Measurements from ENCODE around the gene HYKK.
A peak's percentile ranks its signal among the peaks of the same experiment; 100 is the strongest.

Gene HYKK

DNA sequence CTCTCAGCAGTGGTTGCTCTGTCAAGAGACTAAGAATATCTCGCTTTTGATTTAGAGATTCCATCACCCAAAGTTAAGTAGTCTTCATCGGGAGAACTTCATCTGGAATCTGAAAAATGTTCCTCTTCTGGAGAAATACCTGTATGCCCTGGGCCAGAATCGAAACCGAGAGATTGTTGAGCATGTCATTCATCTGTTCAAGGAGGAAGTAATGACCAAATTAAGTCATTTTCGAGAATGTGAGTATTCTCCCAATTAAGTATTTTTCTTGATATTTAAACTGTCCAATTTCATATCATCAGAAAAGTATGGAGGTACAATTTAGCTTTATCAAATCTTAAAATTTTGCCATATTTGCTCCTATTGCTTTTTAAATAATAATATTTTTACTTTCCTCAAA is 19.9 kb downstream of the HYKK start:
- TF ChIP-seq, protein P1, sequence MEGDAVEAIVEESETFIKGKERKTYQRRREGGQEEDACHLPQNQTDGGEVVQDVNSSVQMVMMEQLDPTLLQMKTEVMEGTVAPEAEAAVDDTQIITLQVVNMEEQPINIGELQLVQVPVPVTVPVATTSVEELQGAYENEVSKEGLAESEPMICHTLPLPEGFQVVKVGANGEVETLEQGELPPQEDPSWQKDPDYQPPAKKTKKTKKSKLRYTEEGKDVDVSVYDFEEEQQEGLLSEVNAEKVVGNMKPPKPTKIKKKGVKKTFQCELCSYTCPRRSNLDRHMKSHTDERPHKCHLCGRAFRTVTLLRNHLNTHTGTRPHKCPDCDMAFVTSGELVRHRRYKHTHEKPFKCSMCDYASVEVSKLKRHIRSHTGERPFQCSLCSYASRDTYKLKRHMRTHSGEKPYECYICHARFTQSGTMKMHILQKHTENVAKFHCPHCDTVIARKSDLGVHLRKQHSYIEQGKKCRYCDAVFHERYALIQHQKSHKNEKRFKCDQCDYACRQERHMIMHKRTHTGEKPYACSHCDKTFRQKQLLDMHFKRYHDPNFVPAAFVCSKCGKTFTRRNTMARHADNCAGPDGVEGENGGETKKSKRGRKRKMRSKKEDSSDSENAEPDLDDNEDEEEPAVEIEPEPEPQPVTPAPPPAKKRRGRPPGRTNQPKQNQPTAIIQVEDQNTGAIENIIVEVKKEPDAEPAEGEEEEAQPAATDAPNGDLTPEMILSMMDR (IDR thresholded peaks at IDR 0.05; ENCODE audit: low read depth, low read length, poor library complexity, severe bottlenecking) = no peak
- TF ChIP-seq EZH2phosphoT487 (IDR thresholded peaks at IDR 0.05; ENCODE audit: borderline replicate concordance, low read length) = no peak
- peak overlapping the region; percentile 21; the same call in 1 of the 2 replicates for H3K4me3 ChIP-seq (ENCODE audit: low read length)
- no peaks in the 10 kb centered on the region for H3K36me3 ChIP-seq (ENCODE audit: control insufficient read depth, low read length)
- H4K20me1 ChIP-seq (ENCODE audit: control insufficient read depth, insufficient read depth, low read depth, low read length) = no peaks in the 10 kb centered on the region
- H3K4me2 ChIP-seq (ENCODE audit: low read length) = peak overlapping the region; percentile 40
- no peaks in the 10 kb centered on the region for H3F3A ChIP-seq (ENCODE audit: control insufficient read depth, insufficient read depth)
- H3K9me3 ChIP-seq (ENCODE audit: control insufficient read depth, insufficient read depth, low read length) = no peaks in the 10 kb centered on the region
- no peaks in the 10 kb centered on the region for H3K9me2 ChIP-seq (replicated peaks; ENCODE audit: control insufficient read depth, low read length)
- no peaks in the 10 kb centered on the region for H3K27me3 ChIP-seq (ENCODE audit: control insufficient read depth, low read length)
- no peaks in the 10 kb centered on the region for H3K79me2 ChIP-seq (ENCODE audit: control insufficient read depth, low read length)
- H3K27ac ChIP-seq (ENCODE audit: low read depth, low read length) = no peak overlapping the region
- H3K4me1 ChIP-seq (ENCODE audit: control insufficient read depth, low read length) = no peaks in the 10 kb centered on the region; the same call in 1 of the 2 replicates

DNA sequence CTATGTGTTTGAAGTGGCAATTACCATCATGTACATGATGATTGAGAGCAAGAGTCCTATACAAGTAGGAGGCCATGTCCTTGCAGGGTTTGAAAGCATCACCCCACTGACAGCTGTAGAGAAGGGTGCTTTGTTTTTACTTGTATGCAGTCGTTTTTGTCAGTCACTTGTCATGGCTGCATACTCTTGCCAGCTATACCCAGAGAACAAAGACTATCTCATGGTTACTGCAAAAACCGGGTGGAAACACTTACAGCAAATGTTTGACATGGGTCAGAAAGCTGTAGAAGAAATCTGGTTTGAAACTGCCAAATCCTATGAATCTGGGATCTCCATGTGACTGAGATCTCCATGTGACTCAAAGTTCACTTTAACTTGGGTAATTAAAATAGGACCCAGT is 26.0 kb downstream of the HYKK start:
- Histone ChIP-seq H3K36me3 (ENCODE audit: control insufficient read depth, low read length) (no peaks in the 10 kb centered on the region), H3K27me3 (ENCODE audit: control insufficient read depth, low read length) (no peaks in the 10 kb centered on the region), H3F3A (ENCODE audit: control insufficient read depth, insufficient read depth) (no peaks in the 10 kb centered on the region), H4K20me1 (ENCODE audit: control insufficient read depth, insufficient read depth, low read depth, low read length) (no peaks in the 10 kb centered on the region), H3K9me2 (replicated peaks; ENCODE audit: control insufficient read depth, low read length) (no peaks in the 10 kb centered on the region), H3K9me3 (ENCODE audit: control insufficient read depth, insufficient read depth, low read length) (no peaks in the 10 kb centered on the region), H3K4me1 (ENCODE audit: control insufficient read depth, low read length) (no peaks in the 10 kb centered on the region), H3K4me3 (ENCODE audit: low read length) (no peak overlapping the region), H3K27ac (ENCODE audit: low read depth, low read length) (no peak overlapping the region), H3K79me2 (ENCODE audit: control insufficient read depth, low read length) (no peaks in the 10 kb centered on the region), H3K4me2 (ENCODE audit: low read length) (no peak overlapping the region)
- TF ChIP-seq, protein P1 (IDR thresholded peaks at IDR 0.05; ENCODE audit: low read depth, low read length, poor library complexity, severe bottlenecking) = no peak
- no peak for TF ChIP-seq EZH2phosphoT487 (IDR thresholded peaks at IDR 0.05; ENCODE audit: borderline replicate concordance, low read length)

DNA sequence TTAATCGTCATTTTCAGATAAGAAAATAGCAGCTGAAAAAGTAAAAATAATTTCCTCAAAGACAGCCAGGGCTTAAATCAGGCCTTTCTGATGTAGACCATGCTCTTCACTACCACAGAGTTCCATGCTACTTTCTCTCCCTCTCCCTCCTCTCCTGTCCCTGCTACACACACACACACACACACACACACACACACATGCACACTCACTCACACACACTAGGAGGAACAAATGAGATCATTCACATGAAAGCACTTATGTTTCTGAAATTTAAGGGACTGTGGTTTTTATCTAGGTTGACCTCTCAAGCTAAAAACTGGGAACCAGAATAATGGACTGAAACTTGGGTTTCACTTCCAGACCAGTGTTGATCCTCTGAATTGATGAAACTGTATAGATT is 28.8 kb downstream of the HYKK start:
- Histone ChIP-seq H3K4me2 (ENCODE audit: low read length) (no peak overlapping the region), H3K79me2 (ENCODE audit: control insufficient read depth, low read length) (peaks cover 14% of the 10 kb centered on the region), H3F3A (ENCODE audit: control insufficient read depth, insufficient read depth) (0 out of 2 replicates have a peak, but pooled peaks cover 3% of the 10 kb centered on the region), H3K36me3 (ENCODE audit: control insufficient read depth, low read length) (peaks cover 5% of the 10 kb centered on the region; the same call in 1 of the 2 replicates), H3K27me3 (ENCODE audit: control insufficient read depth, low read length) (no peaks in the 10 kb centered on the region), H3K27ac (ENCODE audit: low read depth, low read length) (no peak overlapping the region), H4K20me1 (ENCODE audit: control insufficient read depth, insufficient read depth, low read depth, low read length) (peaks cover 4% of the 10 kb centered on the region; the same call in 1 of the 2 replicates), H3K9me3 (ENCODE audit: control insufficient read depth, insufficient read depth, low read length) (no peaks in the 10 kb centered on the region), H3K4me1 (ENCODE audit: control insufficient read depth, low read length) (peaks cover 5% of the 10 kb centered on the region), H3K9me2 (replicated peaks; ENCODE audit: control insufficient read depth, low read length) (no peaks in the 10 kb centered on the region), H3K4me3 (ENCODE audit: low read length) (no peak overlapping the region)
- TF ChIP-seq, protein P1 (IDR thresholded peaks at IDR 0.05; ENCODE audit: low read depth, low read length, poor library complexity, severe bottlenecking) = no peak
- TF ChIP-seq EZH2phosphoT487 (IDR thresholded peaks at IDR 0.05; ENCODE audit: borderline replicate concordance, low read length) = no peak
